CD4-positive, alpha-beta T cell treated with Interleukin-2 at 100 ng/mL for 4 hours (primary cell): Measurements from ENCODE around the gene BABAM1.

Experiments
- DNase-seq: peaks from one replicate; pipeline ENCODE4 v3.0.0-alpha.2; 2020; ENCODE audit warnings: low spot score

Gene BABAM1

DNA sequence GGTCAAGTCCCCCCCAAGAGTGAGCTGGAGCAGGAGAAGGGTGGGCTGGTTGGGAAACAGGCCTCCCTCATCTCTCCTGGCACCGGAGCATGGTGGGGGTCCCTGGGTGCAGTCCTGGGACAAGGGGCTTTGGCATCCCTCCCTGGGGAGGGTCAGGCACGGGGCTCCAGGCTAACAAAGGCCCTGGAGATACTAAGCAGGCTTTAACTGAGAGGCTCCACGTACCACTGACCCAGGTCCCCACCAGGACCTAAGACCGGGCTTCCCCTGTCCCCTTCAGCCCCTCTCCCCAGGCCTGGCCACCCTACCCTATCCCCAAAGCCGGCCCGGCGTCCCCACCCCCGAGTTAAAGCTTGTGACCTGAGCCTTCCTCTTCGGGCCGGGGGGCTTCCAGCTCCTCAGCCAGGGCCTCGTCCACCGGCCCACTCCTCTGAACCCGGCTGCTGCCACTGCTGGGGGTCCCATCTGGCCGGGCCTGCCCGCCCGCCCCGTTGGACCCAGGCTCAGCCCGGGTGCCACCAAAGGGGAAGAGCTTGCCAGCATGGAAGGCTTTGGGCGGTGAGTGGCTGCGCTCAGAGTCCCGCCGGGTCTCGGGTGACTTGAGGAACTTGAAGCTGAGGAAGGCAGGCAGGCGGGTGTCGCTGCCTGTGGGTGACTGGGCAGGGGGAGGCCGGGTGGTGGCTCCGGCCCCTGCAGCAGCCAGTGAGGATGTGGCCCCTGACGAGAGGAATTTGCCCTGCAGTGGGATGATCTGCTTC lies 57.3 kb downstream of the BABAM1 start:
- no peak for DNase-seq

DNA sequence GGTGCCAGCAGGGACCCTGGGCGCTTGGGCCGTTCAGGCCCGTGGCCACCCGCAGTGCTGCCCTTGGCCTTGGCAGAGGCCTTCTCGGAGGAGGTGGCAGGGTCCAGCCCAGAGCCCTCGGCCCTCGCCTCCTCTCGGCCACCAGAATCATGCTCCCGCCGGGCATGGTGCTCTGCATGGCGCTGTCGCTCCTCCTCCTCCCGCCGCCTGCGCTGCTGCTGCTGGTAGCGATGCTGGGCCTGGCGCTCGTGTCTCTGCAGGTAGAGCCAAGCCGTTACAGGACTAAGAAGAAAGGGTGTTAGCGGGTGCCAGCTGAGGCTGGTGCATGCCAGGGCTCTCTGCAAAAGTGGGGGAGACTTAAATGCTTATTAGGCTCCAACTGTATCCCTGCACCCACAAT lies 57.9 kb downstream of the BABAM1 start:
- DNase-seq, result no peak

DNA sequence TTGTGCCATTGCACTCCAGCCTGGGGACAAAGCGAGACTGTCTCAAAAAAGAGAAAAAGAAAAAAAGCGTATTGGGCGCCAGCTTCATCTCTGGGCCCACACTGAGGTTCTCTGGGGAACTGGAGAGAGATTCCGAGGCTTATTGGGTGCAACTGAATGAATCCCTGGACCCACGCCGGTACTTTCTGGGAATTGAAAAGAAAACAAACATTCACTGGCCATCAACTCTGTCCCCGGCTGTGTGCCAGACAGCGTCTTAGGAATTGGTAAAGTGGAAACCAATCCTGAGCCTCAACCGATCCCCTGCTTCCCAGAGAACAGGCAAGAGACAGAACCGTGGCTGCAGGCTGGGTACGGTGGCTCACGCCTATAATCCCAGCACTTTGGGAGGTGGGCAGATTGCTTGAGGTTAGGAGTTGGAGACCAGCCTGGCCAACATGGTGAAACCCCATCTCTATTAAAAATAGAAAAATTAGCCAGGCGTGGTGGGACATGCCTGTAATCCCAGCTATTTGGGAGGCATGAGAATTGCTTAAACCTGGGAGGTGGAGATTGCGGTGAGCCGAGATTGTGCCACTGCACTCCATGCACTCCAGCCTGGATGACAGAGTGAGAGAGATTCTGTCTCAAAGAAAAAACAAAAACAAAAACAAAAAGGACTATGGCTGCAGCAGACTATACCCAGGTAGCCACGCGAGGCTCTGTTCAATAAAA lies 58.8 kb downstream of the BABAM1 start:
- no peak for DNase-seq

DNA sequence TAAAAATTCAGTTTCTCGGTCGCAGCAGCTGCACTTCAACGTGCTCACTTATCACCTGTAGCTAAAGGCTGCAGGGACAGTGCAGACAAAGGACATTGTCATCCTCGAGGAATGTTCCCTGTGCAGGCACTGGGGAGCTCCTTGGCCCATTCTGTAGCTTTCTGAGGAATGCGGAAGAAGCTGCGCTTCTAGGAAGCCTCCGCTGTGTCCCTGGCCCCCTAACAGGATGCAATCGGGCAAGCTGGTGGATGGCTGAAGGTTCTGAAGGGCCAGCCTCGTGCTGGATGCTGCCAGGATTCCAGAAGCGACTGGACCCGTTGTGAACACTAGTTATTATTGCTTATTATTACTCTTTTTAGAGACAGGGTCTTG lies 59.3 kb downstream of the BABAM1 start:
- DNase-seq, result no peak

DNA sequence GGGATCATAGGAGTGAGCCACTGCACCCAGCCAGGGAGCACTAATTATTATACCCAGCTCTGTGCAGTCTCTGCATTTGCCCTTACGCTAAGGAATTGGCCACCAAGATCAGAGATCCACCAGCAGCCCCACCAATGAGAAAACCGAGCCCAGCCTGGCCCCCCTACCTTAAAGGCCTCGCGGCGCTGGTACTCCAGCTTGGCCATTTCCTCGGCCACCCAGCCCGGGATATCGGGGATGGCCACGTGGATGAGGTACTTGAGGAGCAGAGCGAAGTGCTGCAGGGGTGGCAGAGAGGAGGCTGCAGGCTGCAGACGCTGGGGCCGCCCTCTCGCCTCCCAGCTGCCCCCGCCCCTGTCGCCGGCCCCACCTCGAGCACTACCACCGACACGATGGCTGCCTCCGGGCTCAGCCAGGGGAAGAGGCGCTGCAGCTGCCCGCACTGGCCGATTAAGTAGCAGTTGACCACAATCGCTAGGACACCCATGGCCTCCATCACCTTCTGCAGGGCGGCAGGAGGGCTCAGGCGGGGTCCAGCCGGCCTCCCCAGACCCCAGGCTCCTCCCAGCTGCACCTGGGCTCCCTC lies 59.9 kb downstream of the BABAM1 start:
- DNase-seq, result no peak

DNA sequence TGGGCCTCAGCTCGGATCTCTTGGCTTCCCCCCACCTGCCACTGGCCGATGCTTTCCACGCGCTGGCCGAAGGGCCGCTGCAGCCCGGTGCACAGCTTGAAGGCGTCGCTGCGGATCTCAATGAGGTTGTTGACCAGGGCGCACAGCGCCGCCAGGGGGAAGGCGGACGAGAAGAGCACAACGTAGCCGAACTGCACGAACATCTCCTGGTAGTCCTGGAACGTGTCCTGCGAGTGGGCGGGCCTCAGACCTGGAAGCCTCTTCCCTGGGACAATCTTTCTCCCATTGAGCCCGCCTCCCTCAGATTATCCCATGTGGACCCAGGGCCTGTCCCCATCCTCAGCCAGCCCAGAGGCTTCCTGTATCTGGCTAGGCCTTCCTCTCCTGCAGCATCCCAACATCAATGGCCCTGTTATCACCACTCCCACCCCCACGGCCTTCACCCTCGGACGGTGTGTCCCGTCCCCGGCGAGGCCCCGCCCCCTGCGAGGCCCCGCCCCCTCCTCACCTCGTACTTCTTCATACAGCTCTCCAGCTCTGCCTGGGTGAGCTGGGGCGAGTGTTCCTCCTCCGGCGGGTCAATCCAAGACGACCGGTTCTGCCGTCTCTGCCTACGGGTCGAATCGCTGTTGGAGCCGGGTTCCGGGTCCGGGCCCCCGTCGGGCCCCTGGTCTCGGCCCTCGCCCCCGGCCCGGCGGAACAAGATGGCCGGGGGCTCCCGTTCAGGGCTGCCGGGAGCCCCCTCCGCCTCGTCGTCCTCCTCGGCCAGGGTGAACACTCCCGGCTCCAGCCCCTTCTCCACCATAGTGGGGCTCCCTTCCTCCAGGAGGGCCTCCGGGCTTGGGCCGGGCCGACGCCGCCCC lies 60.6 kb downstream of the BABAM1 start:
- peak; percentile 54 for DNase-seq
